Gastroesophageal sphincter (tissue), 4 donors: ENCODE results near the gene TAOK3. TPM values are rescaled to one million over a fixed set of nuclear protein-coding genes. Genes with fewer than 3 reads are reported as not detected.

Experiments
- ATAC-seq: fragments of 150-250 bp; one replicate; pipeline ENCODE4 v1.9.1; 2016; ENCODE audit warnings: mild to moderate bottlenecking, moderate library complexity
- H3K27ac ChIP-seq, 4 donors: fragments of 200-600 bp; sonication (generic) in 3 of 4; 1 replicate in 3 of 4; 2 replicates in 1 of 4; pipeline ENCODE4 v1.5.1; 2016 to 2019
- H3K27me3 ChIP-seq: fragments of 200-600 bp; sonication (generic); one replicate; pipeline ENCODE4 v1.5.1; 2019
- H3K36me3 ChIP-seq, 2 donors: fragments of 200-600 bp; sonication (generic); one replicate each; pipeline ENCODE4 v1.5.1; 2019; ENCODE audit warnings: control low read depth in 1 of 2
- H3K4me1 ChIP-seq, 3 donors: fragments of 200-600 bp; sonication (generic); 1 replicate in 2 of 3; 2 replicates in 1 of 3; pipeline ENCODE4 v1.5.1; 2016 to 2019; ENCODE audit warnings: control low read depth in 2 of 3
- H3K4me3 ChIP-seq, 2 donors: fragments of 200-600 bp; sonication (generic); one replicate each; pipeline ENCODE4 v1.5.1; 2019; ENCODE audit warnings: mild to moderate bottlenecking in 1 of 2, moderate library complexity in 1 of 2
- H3K9me3 ChIP-seq, 3 donors: fragments of 200-600 bp; sonication (generic); one replicate each; pipeline ENCODE4 v1.5.1; 2017 to 2019; ENCODE audit warnings: control low read depth in 2 of 3
- EP300 ChIP-seq: sonication (generic); formaldehyde crosslinking; IDR thresholded peaks from one replicate; pipeline ENCODE4 v1.6.1; 2017; ENCODE audit warnings: antibody characterized with exemption, mild to moderate bottlenecking
- POLR2A ChIP-seq, 2 donors: fragments of 450-650 bp; IDR thresholded peaks; one replicate each; pipeline ENCODE4 v1.6.1; 2017; ENCODE audit warnings: antibody characterized with exemption in 2 of 2, mild to moderate bottlenecking in 2 of 2, moderate library complexity in 1 of 2
- POLR2AphosphoS5 ChIP-seq: sonication (generic); formaldehyde crosslinking; IDR thresholded peaks from one replicate; pipeline ENCODE4 v1.6.1; 2017; ENCODE audit warnings: antibody characterized with exemption
- whole genome bisulfite sequencing, 2 donors: methylation state at CpG; one replicate each; pipeline ENCODE4 v1.1.5; 2018; ENCODE audit warnings: low coverage in 1 of 2; 5-methylcytosine and 5-hydroxymethylcytosine counted together
- total RNA-seq, 4 donors: library from RNA; depleted of rRNA; stranded (reverse); fragments of >200 nt; gene quantifications; one replicate each; pipeline ENCODE4 v1.1.0, GENCODE V29; 2016
- TF ChIP-seq, protein P1 (sequence below), 4 experiments: fragments of 200-600 bp in 2 of 4; fragments of 450-650 bp in 2 of 4; sonication (generic) in 1 of 4; IDR thresholded peaks; one replicate each; pipeline ENCODE4 v1.5.1; 2017 to 2019; ENCODE audit warnings: antibody characterized with exemption in 4 of 4, mild to moderate bottlenecking in 2 of 4, moderate library complexity in 2 of 4

Gene TAOK3
- total RNA-seq, 4 donors from 2014 or later, result 26.9 to 55.0 (median 36.7) TPM

DNA sequence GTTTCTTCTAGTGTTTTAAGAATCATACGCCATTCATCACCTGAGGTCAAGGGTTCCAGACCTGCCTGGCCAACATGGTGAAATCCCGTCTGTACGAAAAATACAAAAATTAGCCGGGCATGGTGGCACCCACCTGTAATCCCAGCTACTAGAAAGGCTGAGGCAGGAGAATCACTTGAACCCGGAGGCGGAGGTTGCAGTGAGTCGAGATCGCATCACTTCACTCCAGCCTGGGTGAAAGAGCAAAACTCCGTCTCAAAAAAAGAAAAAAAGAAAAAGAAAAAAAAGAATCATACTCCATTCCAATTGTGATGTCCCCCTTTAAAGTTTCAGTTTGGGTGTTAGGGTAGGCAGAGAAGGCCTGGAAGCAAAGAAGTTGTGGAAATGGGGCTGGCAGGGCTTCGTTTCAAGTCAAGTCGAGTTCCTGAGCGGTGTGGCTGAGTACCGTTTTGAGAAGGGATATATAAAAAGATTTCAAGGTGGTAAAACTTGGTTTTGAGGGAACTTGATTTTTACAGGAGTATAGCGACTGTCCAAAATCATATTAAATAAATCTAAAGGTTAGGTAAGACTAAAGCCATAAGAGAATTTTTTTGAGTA lies 1.5 kb upstream of the TAOK3 start:
- Histone ChIP-seq H3K36me3 (peaks cover 0 to 6% of the 10 kb centered on the region in 2 donors), H3K27ac (peak overlapping the region in 3 of 4 donors; percentile 91 to 97 (median 95)), H3K4me1 (peaks cover 0 to 80% (median 11%) of the 10 kb centered on the region in 3 donors), H3K4me3 (no peak overlapping the region), H3K9me3 (no peaks in the 10 kb centered on the region), H3K27me3 (no peaks in the 10 kb centered on the region)
- no peak for ATAC-seq
- TF ChIP-seq, protein P1, sequence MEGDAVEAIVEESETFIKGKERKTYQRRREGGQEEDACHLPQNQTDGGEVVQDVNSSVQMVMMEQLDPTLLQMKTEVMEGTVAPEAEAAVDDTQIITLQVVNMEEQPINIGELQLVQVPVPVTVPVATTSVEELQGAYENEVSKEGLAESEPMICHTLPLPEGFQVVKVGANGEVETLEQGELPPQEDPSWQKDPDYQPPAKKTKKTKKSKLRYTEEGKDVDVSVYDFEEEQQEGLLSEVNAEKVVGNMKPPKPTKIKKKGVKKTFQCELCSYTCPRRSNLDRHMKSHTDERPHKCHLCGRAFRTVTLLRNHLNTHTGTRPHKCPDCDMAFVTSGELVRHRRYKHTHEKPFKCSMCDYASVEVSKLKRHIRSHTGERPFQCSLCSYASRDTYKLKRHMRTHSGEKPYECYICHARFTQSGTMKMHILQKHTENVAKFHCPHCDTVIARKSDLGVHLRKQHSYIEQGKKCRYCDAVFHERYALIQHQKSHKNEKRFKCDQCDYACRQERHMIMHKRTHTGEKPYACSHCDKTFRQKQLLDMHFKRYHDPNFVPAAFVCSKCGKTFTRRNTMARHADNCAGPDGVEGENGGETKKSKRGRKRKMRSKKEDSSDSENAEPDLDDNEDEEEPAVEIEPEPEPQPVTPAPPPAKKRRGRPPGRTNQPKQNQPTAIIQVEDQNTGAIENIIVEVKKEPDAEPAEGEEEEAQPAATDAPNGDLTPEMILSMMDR (IDR thresholded peaks at IDR 0.05), result no peak
- TF ChIP-seq POLR2A (IDR thresholded peaks at IDR 0.05), result no peak
- no peak for TF ChIP-seq EP300
- no peak for TF ChIP-seq POLR2AphosphoS5
- WGBS, 2 donors, result 89 to 94% methylated on average over 7 to 11 of the region's 14 CpGs

DNA sequence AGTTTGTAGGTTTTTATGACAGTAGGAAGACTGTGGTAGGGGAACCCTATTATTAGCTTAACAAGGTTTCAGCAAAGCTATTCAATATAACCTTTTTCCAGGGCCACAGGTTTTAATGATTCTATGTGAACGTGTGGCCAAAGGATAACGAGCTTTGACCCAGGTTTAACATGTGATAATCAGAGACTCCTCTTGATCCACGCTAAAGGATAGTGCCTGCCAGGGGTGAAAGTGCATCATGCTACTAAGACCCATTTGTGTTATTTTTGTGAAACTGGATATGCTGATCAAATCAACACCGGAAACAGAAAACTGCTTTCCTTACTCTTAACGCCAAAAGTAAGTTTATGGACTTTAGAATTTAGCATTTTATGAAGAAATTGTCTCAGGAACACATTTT lies 909 bp upstream of the TAOK3 start:
- TF ChIP-seq, protein P1 (IDR thresholded peaks at IDR 0.05), result no peak
- no peak for TF ChIP-seq POLR2A (IDR thresholded peaks at IDR 0.05)
- no peak for TF ChIP-seq POLR2AphosphoS5
- TF ChIP-seq EP300, result no peak
- H3K27ac ChIP-seq, result peak overlapping the region; percentile 91 to 97 (median 95)
- peak overlapping the region; percentile 75 to 91 for H3K4me3 ChIP-seq
- WGBS, 2 donors, result 60 to 65% methylated on average over 5 of the region's 5 CpGs
- peaks cover 0 to under 1% of the 10 kb centered on the region in 2 donors for H3K36me3 ChIP-seq
- ATAC-seq, result no peak
- H3K27me3 ChIP-seq, result no peaks in the 10 kb centered on the region
- no peaks in the 10 kb centered on the region for H3K9me3 ChIP-seq
- H3K4me1 ChIP-seq, result peaks cover 0 to 73% (median 11%) of the 10 kb centered on the region in 3 donors

DNA sequence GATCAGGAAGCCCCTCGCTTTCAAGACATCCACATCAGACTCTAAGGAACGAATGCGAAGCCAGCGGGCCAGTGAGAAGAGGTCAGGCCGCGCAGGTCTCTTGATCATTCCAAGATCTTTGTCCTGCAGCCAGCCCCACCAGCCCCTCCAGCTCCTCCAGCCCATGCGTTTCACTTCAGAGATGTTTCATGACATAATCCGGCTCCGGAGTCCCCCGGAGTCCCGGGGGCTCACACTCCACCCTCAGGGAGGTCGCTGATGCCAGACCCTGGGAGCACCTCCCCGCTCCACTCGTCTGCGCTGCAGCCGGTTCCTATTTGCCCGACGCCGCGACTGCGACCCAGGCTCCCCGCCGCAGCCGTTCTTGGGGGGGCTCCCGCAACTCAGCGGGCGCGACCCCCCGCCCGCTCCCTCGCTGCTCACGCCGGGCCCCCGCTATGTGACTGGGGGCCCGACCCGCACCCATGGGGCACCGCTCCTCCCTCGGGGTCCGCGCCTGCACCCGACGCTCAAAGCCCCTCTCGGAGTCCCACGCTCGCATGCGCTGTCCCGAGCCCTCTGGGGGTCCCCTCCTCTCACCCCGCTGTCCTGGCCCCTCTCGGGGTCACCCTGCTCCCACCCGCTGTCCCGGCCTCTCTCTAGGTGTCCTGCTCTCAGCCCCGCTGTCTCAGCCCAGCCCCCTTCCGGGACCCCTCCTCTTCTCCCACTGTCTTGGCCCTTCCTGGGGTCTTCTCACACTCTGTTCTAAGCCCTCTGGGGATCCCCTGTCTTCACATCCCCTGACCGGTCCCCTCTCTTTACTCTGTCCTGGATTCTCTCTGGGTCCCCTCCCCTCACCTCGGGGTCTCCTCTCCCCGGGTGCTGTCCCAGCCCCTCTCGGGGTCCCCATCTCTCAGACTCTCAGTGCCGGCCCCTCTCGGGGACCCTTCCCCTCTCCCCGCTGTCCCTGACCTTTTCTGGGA lies 1.1 kb downstream of the TAOK3 start:
- no peaks in the 10 kb centered on the region for H3K27me3 ChIP-seq
- no peak for ATAC-seq
- WGBS, 2 donors, result 1% methylated on average over 15 to 19 of the region's 60 CpGs
- TF ChIP-seq EP300 (no peak), POLR2A (IDR thresholded peaks at IDR 0.05) (no peak), POLR2AphosphoS5 (no peak)
- TF ChIP-seq, protein P1 (IDR thresholded peaks at IDR 0.05), result no peak
- peaks cover 0 to 55% (median 8%) of the 10 kb centered on the region in 3 donors for H3K4me1 ChIP-seq
- peak overlapping the region; percentile 75 to 95 for H3K4me3 ChIP-seq
- no peaks in the 10 kb centered on the region for H3K36me3 ChIP-seq
- peak overlapping the region in 3 of 4 donors; percentile 89 to 97 (median 91) for H3K27ac ChIP-seq
- H3K9me3 ChIP-seq, result no peaks in the 10 kb centered on the region

DNA sequence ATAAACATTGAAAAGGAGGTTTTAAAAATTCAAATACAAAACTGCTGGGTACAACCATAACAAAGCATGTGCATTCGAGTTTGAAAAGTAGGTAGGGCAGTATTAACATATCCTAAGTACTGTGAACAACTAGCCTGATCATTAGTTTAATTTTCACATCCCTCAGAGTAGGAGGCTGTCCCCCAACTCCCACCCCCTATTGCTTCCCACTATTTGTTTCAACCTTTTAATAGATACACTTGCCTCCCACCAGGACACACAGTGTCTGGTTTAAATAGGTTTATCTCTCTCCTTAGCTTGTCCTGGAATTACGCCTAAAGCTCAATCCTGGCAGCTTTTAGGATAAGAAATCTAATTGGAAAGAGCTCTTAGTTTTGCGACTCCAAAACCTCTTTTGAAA lies 2.1 kb downstream of the TAOK3 start:
- H3K4me3 ChIP-seq, result peak overlapping the region; percentile 75 to 95
- 13 to 38% methylated on average over 3 of the region's 3 CpGs for WGBS, 2 donors
- no peak for ATAC-seq

More for the DNA sequence above, 2.1 kb downstream of the TAOK3 start:
- no peaks in the 10 kb centered on the region for H3K36me3 ChIP-seq
- no peaks in the 10 kb centered on the region for H3K9me3 ChIP-seq
- TF ChIP-seq POLR2AphosphoS5 (no peak), EP300 (no peak), POLR2A (IDR thresholded peaks at IDR 0.05) (no peak)
- TF ChIP-seq, protein P1 (IDR thresholded peaks at IDR 0.05), result no peak
- H3K4me1 ChIP-seq, result peaks cover 0 to 51% (median 7%) of the 10 kb centered on the region in 3 donors
- H3K27ac ChIP-seq, result peak overlapping the region in 2 of 4 donors; percentile 91 to 97
- H3K27me3 ChIP-seq, result no peaks in the 10 kb centered on the region
